ENCODE results near the gene METTL25B. TPM values are rescaled to one million over a fixed set of nuclear protein-coding genes. Genes with fewer than 3 reads are reported as not detected.

Gene METTL25B
- total RNA-seq, 2 donors from 2014 or later = 15.2 to 17.9 TPM

- no peak for TF ChIP-seq CTCF (IDR thresholded peaks at IDR 0.05)
- no peak overlapping the region for H3K4me3 ChIP-seq
- DNase-seq (ENCODE audit: low spot score) (no peak), ATAC-seq (ENCODE audit: insufficient number of reproducible peaks, low FRiP score, low read depth) (no peak)
- H3K27ac ChIP-seq = peak overlapping the region in 1 of 2 donors; percentile 43
- no peaks in the 10 kb centered on the region for H3K9me3 ChIP-seq
- no peaks in the 10 kb centered on the region for H3K36me3 ChIP-seq
- H3K4me1 ChIP-seq (ENCODE audit: control insufficient read depth in 1 of 2, low read depth in 2 of 2) = peaks cover 28 to 41% of the 10 kb centered on the region in 2 donors
- H3K27me3 ChIP-seq (replicated peaks; ENCODE audit: insufficient read depth) = no peaks in the 10 kb centered on the region
These were observed 19.2 kb upstream of the METTL25B start for GRCh38 chr1:156709031-156709430.

- no peaks in the 10 kb centered on the region for H3K36me3 ChIP-seq
- H3K9me3 ChIP-seq = no peaks in the 10 kb centered on the region
- H3K27ac ChIP-seq = peak overlapping the region in 1 of 2 donors; percentile 43
- ATAC-seq (ENCODE audit: insufficient number of reproducible peaks, low FRiP score, low read depth) (peak; percentile 29), DNase-seq (ENCODE audit: low spot score) (peak; percentile 31)
- H3K27me3 ChIP-seq (replicated peaks; ENCODE audit: insufficient read depth) = no peaks in the 10 kb centered on the region
- peaks cover 20 to 34% of the 10 kb centered on the region in 2 donors for H3K4me1 ChIP-seq (ENCODE audit: control insufficient read depth in 1 of 2, low read depth in 2 of 2)
- H3K4me3 ChIP-seq = no peak overlapping the region
- no peak for TF ChIP-seq CTCF (IDR thresholded peaks at IDR 0.05)
These were observed 18.3 kb upstream of the METTL25B start for GRCh38 chr1:156709757-156710489.

- Histone ChIP-seq H3K27me3 (replicated peaks; ENCODE audit: insufficient read depth) (no peaks in the 10 kb centered on the region), H3K4me1 (ENCODE audit: control insufficient read depth in 1 of 2, low read depth in 2 of 2) (peaks cover 13 to 21% of the 10 kb centered on the region in 2 donors), H3K9me3 (no peaks in the 10 kb centered on the region), H3K4me3 (no peak overlapping the region), H3K36me3 (no peaks in the 10 kb centered on the region), H3K27ac (no peak overlapping the region)
- ATAC-seq (ENCODE audit: insufficient number of reproducible peaks, low FRiP score, low read depth) = no peak
- TF ChIP-seq CTCF (IDR thresholded peaks at IDR 0.05) = no peak
- no peak for DNase-seq (ENCODE audit: low spot score)
These were observed 17.1 kb upstream of the METTL25B start for GRCh38 chr1:156711011-156711817.

- no peak for TF ChIP-seq CTCF (IDR thresholded peaks at IDR 0.05)
- no peak for ATAC-seq (ENCODE audit: insufficient number of reproducible peaks, low FRiP score, low read depth)
These were observed 15.6 kb upstream of the METTL25B start for GRCh38 chr1:156712626-156713025.

GRCh38 chr1:156714830-156715229, 13.4 kb upstream of the METTL25B start:
- ATAC-seq (ENCODE audit: insufficient number of reproducible peaks, low FRiP score, low read depth) (no peak), DNase-seq (ENCODE audit: low spot score) (no peak)
- H3K36me3 ChIP-seq = peaks cover 4% of the 10 kb centered on the region
- H3K9me3 ChIP-seq = no peaks in the 10 kb centered on the region
- H3K27me3 ChIP-seq (replicated peaks; ENCODE audit: insufficient read depth) = no peaks in the 10 kb centered on the region
- peaks cover 0 to 7% of the 10 kb centered on the region in 2 donors for H3K4me1 ChIP-seq (ENCODE audit: control insufficient read depth in 1 of 2, low read depth in 2 of 2)
- TF ChIP-seq CTCF (IDR thresholded peaks at IDR 0.05) = no peak
- no peak overlapping the region for H3K4me3 ChIP-seq
- H3K27ac ChIP-seq = no peak overlapping the region

More at GRCh38 chr1:156712626-156713025, 15.6 kb upstream of the METTL25B start:
- no peaks in the 10 kb centered on the region for H3K9me3 ChIP-seq
- H3K27ac ChIP-seq = no peak overlapping the region
- H3K4me3 ChIP-seq = no peak overlapping the region
- peaks cover 3 to 13% of the 10 kb centered on the region in 2 donors for H3K4me1 ChIP-seq (ENCODE audit: control insufficient read depth in 1 of 2, low read depth in 2 of 2)
- peaks cover 4% of the 10 kb centered on the region for H3K36me3 ChIP-seq
- no peak for DNase-seq (ENCODE audit: low spot score)
- no peaks in the 10 kb centered on the region for H3K27me3 ChIP-seq (replicated peaks; ENCODE audit: insufficient read depth)
